MM.1S (cell line): Measurements from ENCODE around the gene CIB2.

Experiments used
- DNase-seq: peaks from one replicate; pipeline ENCODE4 v3.0.0-alpha.2; 2015
- H2AFZ ChIP-seq: fragments of 300-600 bp; sonication (generic); 2 replicates; pipeline ENCODE4 v1.6.0; 2016; ENCODE audit warnings: antibody characterized with exemption, low read length
- H3F3A ChIP-seq: fragments of 300-600 bp; sonication (generic); 2 replicates; pipeline ENCODE4 v1.6.1; 2016; ENCODE audit warnings: mild to moderate bottlenecking, antibody characterized with exemption, low read length, moderate library complexity, mixed read lengths; ENCODE audit not compliant: insufficient read depth
- H3K27ac ChIP-seq: fragments of 300-600 bp; sonication (generic); 2 replicates; pipeline ENCODE4 v1.5.1; 2016; ENCODE audit warnings: mild to moderate bottlenecking, low read length
- H3K27me3 ChIP-seq: fragments of 300-600 bp; sonication (generic); replicated peaks from 2 replicates; pipeline ENCODE4 v1.6.0; 2016; ENCODE audit warnings: low read length; ENCODE audit not compliant: insufficient read depth
- H3K36me3 ChIP-seq: fragments of 300-600 bp; sonication (generic); replicated peaks from 2 replicates; pipeline ENCODE4 v1.6.1; 2016; ENCODE audit warnings: mild to moderate bottlenecking, low read length, mixed read lengths; ENCODE audit not compliant: insufficient read depth
- H3K4me1 ChIP-seq: fragments of 300-600 bp; sonication (generic); 2 replicates; pipeline ENCODE4 v1.6.1; 2016; ENCODE audit warnings: low read length, mixed read lengths
- H3K4me2 ChIP-seq: fragments of 300-600 bp; sonication (generic); 2 replicates; pipeline ENCODE4 v1.6.0; 2016; ENCODE audit warnings: low read depth, low read length
- H3K4me3 ChIP-seq: fragments of 300-600 bp; sonication (generic); 2 replicates; pipeline ENCODE4 v1.5.1; 2016; ENCODE audit warnings: low read length, mixed read lengths
- H3K79me2 ChIP-seq: fragments of 300-600 bp; sonication (generic); 2 replicates; pipeline ENCODE4 v1.6.1; 2016; ENCODE audit warnings: mixed run types, low read length, mixed read lengths
- H3K9ac ChIP-seq: fragments of 300-600 bp; sonication (generic); 2 replicates; pipeline ENCODE4 v1.6.1; 2016; ENCODE audit warnings: low read length, mixed read lengths
- H3K9me2 ChIP-seq: fragments of 300-600 bp; sonication (generic); replicated peaks from 2 replicates; pipeline ENCODE4 v1.6.1; 2016; ENCODE audit warnings: mild to moderate bottlenecking, low read length, mixed read lengths; ENCODE audit not compliant: insufficient read depth
- H3K9me3 ChIP-seq: fragments of 300-600 bp; sonication (generic); replicated peaks from 2 replicates; pipeline ENCODE4 v1.6.1; 2016; ENCODE audit warnings: mild to moderate bottlenecking, low read length, mixed read lengths; ENCODE audit not compliant: insufficient read depth
- H4K20me1 ChIP-seq: fragments of 300-600 bp; sonication (generic); 2 replicates; pipeline ENCODE4 v1.6.1; 2016; ENCODE audit warnings: mild to moderate bottlenecking, low read length, moderate library complexity, mixed read lengths; ENCODE audit not compliant: insufficient read depth
- EZH2 ChIP-seq: fragments of 300-600 bp; sonication (generic); optimal IDR thresholded peaks from 2 replicates; pipeline ENCODE3; 2017; ENCODE audit warnings: low read depth, mild to moderate bottlenecking, antibody characterized with exemption, low read length, mixed read lengths
- EZH2phosphoT487 ChIP-seq: fragments of 300-600 bp; sonication (generic); IDR thresholded peaks from 2 replicates; pipeline ENCODE4 v1.6.1; 2018; ENCODE audit warnings: antibody characterized with exemption, low read length
- TF ChIP-seq, protein P1 (sequence below): fragments of 300-600 bp; sonication (generic); IDR thresholded peaks from 2 replicates; pipeline ENCODE4 v1.5.1; 2016; ENCODE audit warnings: antibody characterized with exemption, low read length, mixed read lengths

CIB2 gene

DNA sequence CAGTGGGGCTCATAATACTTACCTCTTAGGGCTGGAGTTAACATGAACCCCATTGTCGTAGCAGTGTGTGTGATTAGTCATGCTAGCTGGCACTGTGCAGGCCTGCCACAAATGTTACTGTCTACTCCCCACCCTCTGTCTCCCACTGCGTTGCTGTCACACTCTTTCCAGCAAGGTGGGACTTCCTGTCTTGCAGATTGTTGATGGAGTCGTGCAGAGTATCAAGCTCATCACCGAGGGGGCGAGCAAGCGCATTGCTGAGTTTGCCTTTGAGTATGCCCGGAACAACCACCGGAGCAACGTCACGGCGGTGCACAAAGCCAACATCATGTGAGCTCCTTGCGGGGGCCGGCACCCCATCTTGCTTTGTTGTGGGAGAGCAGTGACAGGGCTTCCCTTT, 30.8 kb upstream of the CIB2 start:
- H2AFZ ChIP-seq, result no peak overlapping the region
- TF ChIP-seq, protein P1, sequence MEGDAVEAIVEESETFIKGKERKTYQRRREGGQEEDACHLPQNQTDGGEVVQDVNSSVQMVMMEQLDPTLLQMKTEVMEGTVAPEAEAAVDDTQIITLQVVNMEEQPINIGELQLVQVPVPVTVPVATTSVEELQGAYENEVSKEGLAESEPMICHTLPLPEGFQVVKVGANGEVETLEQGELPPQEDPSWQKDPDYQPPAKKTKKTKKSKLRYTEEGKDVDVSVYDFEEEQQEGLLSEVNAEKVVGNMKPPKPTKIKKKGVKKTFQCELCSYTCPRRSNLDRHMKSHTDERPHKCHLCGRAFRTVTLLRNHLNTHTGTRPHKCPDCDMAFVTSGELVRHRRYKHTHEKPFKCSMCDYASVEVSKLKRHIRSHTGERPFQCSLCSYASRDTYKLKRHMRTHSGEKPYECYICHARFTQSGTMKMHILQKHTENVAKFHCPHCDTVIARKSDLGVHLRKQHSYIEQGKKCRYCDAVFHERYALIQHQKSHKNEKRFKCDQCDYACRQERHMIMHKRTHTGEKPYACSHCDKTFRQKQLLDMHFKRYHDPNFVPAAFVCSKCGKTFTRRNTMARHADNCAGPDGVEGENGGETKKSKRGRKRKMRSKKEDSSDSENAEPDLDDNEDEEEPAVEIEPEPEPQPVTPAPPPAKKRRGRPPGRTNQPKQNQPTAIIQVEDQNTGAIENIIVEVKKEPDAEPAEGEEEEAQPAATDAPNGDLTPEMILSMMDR, result no peak
- no peak for TF ChIP-seq EZH2phosphoT487
- no peak for TF ChIP-seq EZH2
- H3K4me3 ChIP-seq, result no peak overlapping the region
- no peaks in the 10 kb centered on the region for H3K27me3 ChIP-seq
- no peaks in the 10 kb centered on the region for H4K20me1 ChIP-seq
- H3K9ac ChIP-seq, result no peak overlapping the region
- no peaks in the 10 kb centered on the region for H3K9me2 ChIP-seq
- H3K27ac ChIP-seq, result no peak overlapping the region
- peaks cover 10% of the 10 kb centered on the region for H3K36me3 ChIP-seq
- peaks cover 3% of the 10 kb centered on the region for H3F3A ChIP-seq
- H3K4me2 ChIP-seq, result no peak overlapping the region
- peaks cover 9% of the 10 kb centered on the region for H3K4me1 ChIP-seq
- no peaks in the 10 kb centered on the region for H3K9me3 ChIP-seq
- DNase-seq, result no peak
- peaks cover 6% of the 10 kb centered on the region; the same call in 1 of the 2 replicates for H3K79me2 ChIP-seq

GRCh38 chr15:78159395-78159794, 28.1 kb upstream of the CIB2 start:
- Histone ChIP-seq H2AFZ (no peak overlapping the region), H3F3A (no peaks in the 10 kb centered on the region), H4K20me1 (peaks cover 6% of the 10 kb centered on the region; the same call in 1 of the 2 replicates), H3K4me2 (no peak overlapping the region), H3K79me2 (peaks cover 32% of the 10 kb centered on the region), H3K4me3 (no peak overlapping the region), H3K27ac (no peak overlapping the region), H3K36me3 (peaks cover 6% of the 10 kb centered on the region; the same call in 1 of the 2 replicates), H3K4me1 (no peaks in the 10 kb centered on the region), H3K27me3 (no peaks in the 10 kb centered on the region), H3K9ac (no peak overlapping the region), H3K9me3 (no peaks in the 10 kb centered on the region), H3K9me2 (no peaks in the 10 kb centered on the region)
- TF ChIP-seq, protein P1, result no peak
- TF ChIP-seq EZH2phosphoT487, result no peak
- no peak for TF ChIP-seq EZH2
- no peak for DNase-seq

DNA sequence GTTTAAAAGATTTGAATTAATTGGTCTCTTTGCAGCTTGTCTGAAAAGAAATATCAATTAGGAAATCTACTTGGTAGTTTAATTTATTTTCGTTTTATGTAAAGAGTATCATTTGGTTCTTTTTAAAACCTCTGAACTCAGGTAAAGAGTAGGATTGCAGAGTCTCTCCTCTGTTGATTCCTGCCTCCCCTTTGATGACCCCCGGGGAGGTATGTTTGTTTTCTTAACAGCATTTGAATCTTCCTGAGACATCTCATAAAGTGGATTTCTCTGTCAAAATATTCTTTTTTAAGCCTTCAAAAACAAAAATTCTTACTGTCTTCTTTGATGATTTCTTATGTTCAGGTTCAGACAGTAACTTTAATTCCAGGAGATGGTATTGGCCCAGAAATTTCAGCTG, 26.0 kb upstream of the CIB2 start:
- no peak for TF ChIP-seq EZH2phosphoT487
- no peak for TF ChIP-seq EZH2
- TF ChIP-seq, protein P1, result no peak
- no peak overlapping the region for H3K27ac ChIP-seq
- DNase-seq, result no peak
- H3K9ac ChIP-seq, result no peak overlapping the region
- H3K4me1 ChIP-seq, result no peaks in the 10 kb centered on the region
- no peak overlapping the region for H3K4me2 ChIP-seq
- H3K9me3 ChIP-seq, result no peaks in the 10 kb centered on the region
- H2AFZ ChIP-seq, result no peak overlapping the region
- peaks cover 4% of the 10 kb centered on the region; the same call in 1 of the 2 replicates for H3K36me3 ChIP-seq
- H3K4me3 ChIP-seq, result no peak overlapping the region
- peaks cover 7% of the 10 kb centered on the region; the same call in 1 of the 2 replicates for H4K20me1 ChIP-seq
- no peaks in the 10 kb centered on the region for H3F3A ChIP-seq
- H3K27me3 ChIP-seq, result no peaks in the 10 kb centered on the region
- peaks cover 53% of the 10 kb centered on the region for H3K79me2 ChIP-seq
- H3K9me2 ChIP-seq, result no peaks in the 10 kb centered on the region
